Lung (tissue), 12 donors: ENCODE measurements around the gene COL25A1. TPM values are rescaled to one million over a fixed set of nuclear protein-coding genes. Genes with fewer than 3 reads are reported as not detected.

Experiments
- ATAC-seq: fragments of 200-7000 bp; cut with Tn5 transposase; one replicate; pipeline ENCODE4 v1.9.1; 2020; ENCODE audit warnings: moderate number of reproducible peaks; ENCODE audit not compliant: insufficient read depth, low FRiP score
- DNase-seq, 3 donors: peaks; one replicate each; pipeline ENCODE4 v3.0.0-alpha.2; 2013 to 2017
- H3K27ac ChIP-seq, 2 donors: one replicate each; pipeline ENCODE4 v1.5.1; 2013; ENCODE audit warnings: mild to moderate bottlenecking in 2 of 2, moderate library complexity in 2 of 2, control low read depth in 1 of 2, inconsistent platforms in 1 of 2, low read depth in 1 of 2, low read length in 1 of 2
- H3K27me3 ChIP-seq, 3 donors: one replicate each; pipeline ENCODE4 v1.5.1; 2013; ENCODE audit warnings: low read length in 2 of 3; ENCODE audit not compliant: control insufficient read depth in 3 of 3, insufficient read depth in 3 of 3
- H3K36me3 ChIP-seq, 4 donors: one replicate each; pipeline ENCODE4 v1.5.1; 2013; ENCODE audit warnings: low read length in 4 of 4, mild to moderate bottlenecking in 1 of 4, moderate library complexity in 1 of 4; ENCODE audit not compliant: control insufficient read depth in 4 of 4, insufficient read depth in 4 of 4
- H3K4me1 ChIP-seq, 5 donors: one replicate each; pipeline ENCODE4 v1.5.1; 2013; ENCODE audit warnings: low read length in 5 of 5, mild to moderate bottlenecking in 2 of 5, moderate library complexity in 1 of 5; ENCODE audit not compliant: control insufficient read depth in 5 of 5, insufficient read depth in 5 of 5
- H3K4me3 ChIP-seq: one replicate; pipeline ENCODE4 v1.5.1; 2013; ENCODE audit warnings: mild to moderate bottlenecking, control low read depth, moderate library complexity
- H3K9ac ChIP-seq, 2 donors: one replicate each; pipeline ENCODE4 v1.5.1; 2013; ENCODE audit warnings: low read length in 2 of 2, control low read depth in 1 of 2; ENCODE audit not compliant: insufficient read depth in 1 of 2
- H3K9me3 ChIP-seq, 4 donors: one replicate each; pipeline ENCODE4 v1.5.1; 2013; ENCODE audit warnings: low read length in 3 of 4, mild to moderate bottlenecking in 1 of 4, moderate library complexity in 1 of 4; ENCODE audit not compliant: control insufficient read depth in 4 of 4, insufficient read depth in 3 of 4
- CTCF ChIP-seq: IDR thresholded peaks from 2 replicates; pipeline ENCODE4 v1.5.1; 2012; ENCODE audit warnings: mild to moderate bottlenecking; ENCODE audit errors: control extremely low read depth, extremely low read depth
- WGBS, 2 donors: extraction: QIAGEN DNeasy Blood & Tissue Kit; methylation state at CpG; one replicate each; pipeline ENCODE4 v1.1.7; 2013; 5-methylcytosine and 5-hydroxymethylcytosine counted together
- polyA plus RNA-seq, 2 donors: library from polyadenylated mRNA; stranded (reverse); fragments of 200-250 nt; gene quantifications; one replicate each; pipeline ENCODE4 v1.2.1, GENCODE V29; 2013
- total RNA-seq, 2 donors: library from RNA; depleted of rRNA in 1 of 2; stranded (reverse); fragments of >200 nt in 1 of 2; gene quantifications; one replicate each; pipeline ENCODE4 v1.2.1, GENCODE V29; 2014 to 2021
- donor health status: control.
- donor health status: control.
- donor health status: Bipolar disorder and iron deficiency.
- donor health status: healthy.
- donor health status: DM: yes; HTN: yes; CAD: no.

The COL25A1 gene
- total and polyA plus RNA-seq, 4 donors, result 0.06 to 3.5 (median 1.8) TPM

GRCh38 chr4:108763986-108764385 lies 538.5 kb downstream of the COL25A1 start:
- peaks cover 0 to 2% (median 0%) of the 10 kb centered on the region in 4 donors for H3K9me3 ChIP-seq
- WGBS, 2 donors, result 94 to 100% methylated on average over 4 of the region's 4 CpGs
- no peak overlapping the region for H3K9ac ChIP-seq
- H3K36me3 ChIP-seq, result no peaks in the 10 kb centered on the region
- H3K4me1 ChIP-seq, result peaks cover 0 to 14% (median 5%) of the 10 kb centered on the region in 5 donors
- peaks cover 0 to 27% (median 26%) of the 10 kb centered on the region in 3 donors for H3K27me3 ChIP-seq
- ATAC-seq, result no peak
- no peak overlapping the region for H3K4me3 ChIP-seq
- no peak overlapping the region for H3K27ac ChIP-seq
- no peak for TF ChIP-seq CTCF
- DNase-seq, result no peak

- peak in 1 of 3 donors; percentile 6 for DNase-seq
- ATAC-seq, result no peak
- Histone ChIP-seq H3K27ac (no peak overlapping the region), H3K9me3 (peaks cover 0 to 2% (median 0%) of the 10 kb centered on the region in 4 donors), H3K36me3 (no peaks in the 10 kb centered on the region), H3K4me3 (peak overlapping the region; percentile 29), H3K9ac (no peak overlapping the region), H3K4me1 (peaks cover 0 to 14% (median 5%) of the 10 kb centered on the region in 5 donors), H3K27me3 (peaks cover 0 to 27% (median 26%) of the 10 kb centered on the region in 3 donors)
- no peak for TF ChIP-seq CTCF
- WGBS, 2 donors, result 22 to 26% methylated on average over 11 of the region's 11 CpGs
Observed at GRCh38 chr4:108763226-108763593, 539.2 kb downstream of the COL25A1 start.

GRCh38 chr4:108762559-108763225 lies 539.8 kb downstream of the COL25A1 start, which contains the start of gene ETNPPL:
Gene ETNPPL (minus strand): TSS chr4:108763053. CDS start chr4:108762898, 155 bp downstream.
- Histone ChIP-seq H3K9me3 (peaks cover 0 to 2% (median 0%) of the 10 kb centered on the region in 4 donors), H3K9ac (no peak within 1 kb of the TSS), H3K4me1 (peaks cover 0 to 14% (median 5%) of the 10 kb centered on the region in 5 donors), H3K36me3 (no peaks in the 10 kb centered on the region), H3K27me3 (peaks cover 0 to 27% (median 26%) of the 10 kb centered on the region in 3 donors), H3K27ac (no peak within 1 kb of the TSS), H3K4me3 (peak within 1 kb of the TSS; percentile 29)
- ATAC-seq (peak; percentile 50), DNase-seq (peak; percentile 14 to 52 (median 40))
- TF ChIP-seq CTCF, result no peak
- WGBS, 2 donors, result 1% methylated on average over 58 to 61 of the region's 61 CpGs

Other genes with a start within 250 kb of the COL25A1 start
- 10 to 100 TPM; 24.1 to 34.8 TPM for gene SEC24B, start 131.2 kb upstream of the COL25A1 start, total RNA-seq
- gene SEC24B, start 131.2 kb upstream of the COL25A1 start, polyA plus RNA-seq, result 10 to 100 TPM in 1 of 2 donors, 1 to 10 TPM in 1; 8.0 to 12.6 TPM